ENCODE data around the gene GDF10. TPM values are rescaled to one million over a fixed set of nuclear protein-coding genes. Genes with fewer than 3 reads are reported as not detected.
A peak's percentile ranks its signal among the peaks of the same experiment; 100 is the strongest.

The GDF10 gene, protein sequence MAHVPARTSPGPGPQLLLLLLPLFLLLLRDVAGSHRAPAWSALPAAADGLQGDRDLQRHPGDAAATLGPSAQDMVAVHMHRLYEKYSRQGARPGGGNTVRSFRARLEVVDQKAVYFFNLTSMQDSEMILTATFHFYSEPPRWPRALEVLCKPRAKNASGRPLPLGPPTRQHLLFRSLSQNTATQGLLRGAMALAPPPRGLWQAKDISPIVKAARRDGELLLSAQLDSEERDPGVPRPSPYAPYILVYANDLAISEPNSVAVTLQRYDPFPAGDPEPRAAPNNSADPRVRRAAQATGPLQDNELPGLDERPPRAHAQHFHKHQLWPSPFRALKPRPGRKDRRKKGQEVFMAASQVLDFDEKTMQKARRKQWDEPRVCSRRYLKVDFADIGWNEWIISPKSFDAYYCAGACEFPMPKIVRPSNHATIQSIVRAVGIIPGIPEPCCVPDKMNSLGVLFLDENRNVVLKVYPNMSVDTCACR
- total RNA-seq: not detected in 2 replicates

DNA sequence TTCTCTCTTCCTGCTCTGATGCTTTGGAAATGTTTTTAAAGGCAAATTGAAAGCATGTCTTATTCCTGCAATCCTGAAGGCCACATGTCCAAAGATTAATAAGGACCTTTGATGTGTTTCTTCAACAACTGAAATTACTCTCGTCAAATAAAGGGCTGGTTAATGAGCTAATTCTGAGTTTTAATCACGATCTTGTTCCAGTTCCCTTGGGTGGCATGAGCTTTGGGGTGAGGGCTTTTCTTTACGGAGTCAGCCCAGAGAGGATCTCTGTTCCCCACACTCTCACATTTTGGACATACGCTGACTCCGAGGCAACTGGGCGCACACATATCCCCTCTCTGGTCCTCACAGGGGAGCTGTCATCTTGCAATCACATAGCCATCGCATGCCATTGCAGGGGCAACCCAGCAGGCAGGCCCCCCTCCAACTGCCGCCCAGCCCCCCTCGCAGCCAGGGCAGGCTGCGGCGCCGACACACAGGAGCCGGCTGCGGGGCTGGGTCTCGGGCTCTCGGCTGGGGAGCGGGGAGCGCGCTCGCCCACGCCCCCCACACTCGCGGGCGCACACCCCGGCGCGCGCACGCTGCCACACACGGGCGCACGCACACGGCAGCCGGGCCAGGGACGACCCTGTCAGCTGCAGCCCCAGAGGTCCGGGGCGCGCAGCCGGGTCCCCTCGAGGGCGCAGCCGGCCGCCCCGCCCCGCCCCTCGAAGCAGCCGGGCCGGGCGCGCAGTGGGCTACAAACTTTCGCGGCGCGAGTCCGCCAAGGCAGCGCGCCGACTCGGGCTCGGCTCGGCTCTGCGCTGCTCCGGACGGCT is at the start of gene GDF10:
Gene GDF10, plus strand, starts transcription at position 587 of the 818 bp plus-strand sequence. CDS start 455 bp downstream, outside the sequence.
- no peak for DNase-seq (ENCODE audit: low read depth)

DNA sequence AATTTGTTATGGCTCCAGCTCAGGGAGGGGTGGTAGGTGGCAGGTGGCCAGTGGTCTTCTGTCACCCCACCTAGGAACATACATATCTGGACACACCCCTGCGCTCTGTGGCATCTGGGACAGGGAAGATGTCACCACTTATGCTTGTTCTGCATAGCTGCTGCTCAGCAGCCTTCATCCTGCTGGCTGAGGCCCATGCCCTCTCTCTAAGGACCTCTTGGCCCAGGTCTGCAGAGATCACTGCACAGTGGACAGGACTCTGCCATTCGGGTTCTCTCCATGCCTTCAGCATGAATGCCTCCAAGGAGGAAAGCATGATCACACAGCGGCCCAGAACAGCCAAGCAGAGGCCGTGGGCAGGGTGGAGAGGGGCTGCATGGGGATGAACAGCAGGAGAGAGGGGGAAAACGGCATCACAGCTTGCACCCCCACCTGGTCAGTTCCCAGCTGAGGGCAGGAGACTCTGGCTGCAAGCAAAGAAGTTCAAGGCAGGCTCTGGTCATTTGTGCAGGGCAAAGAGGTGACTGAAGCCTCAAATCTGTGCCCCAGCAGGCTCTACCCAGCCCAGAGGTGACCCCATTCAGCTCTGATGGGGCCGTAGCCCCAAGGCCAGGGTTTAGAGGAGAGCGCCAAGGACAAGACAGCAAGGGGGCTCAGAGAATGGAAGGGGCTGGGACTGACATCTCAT is 47.8 kb upstream of the GDF10 start:
- DNase-seq (ENCODE audit: low read depth): no peak

DNA sequence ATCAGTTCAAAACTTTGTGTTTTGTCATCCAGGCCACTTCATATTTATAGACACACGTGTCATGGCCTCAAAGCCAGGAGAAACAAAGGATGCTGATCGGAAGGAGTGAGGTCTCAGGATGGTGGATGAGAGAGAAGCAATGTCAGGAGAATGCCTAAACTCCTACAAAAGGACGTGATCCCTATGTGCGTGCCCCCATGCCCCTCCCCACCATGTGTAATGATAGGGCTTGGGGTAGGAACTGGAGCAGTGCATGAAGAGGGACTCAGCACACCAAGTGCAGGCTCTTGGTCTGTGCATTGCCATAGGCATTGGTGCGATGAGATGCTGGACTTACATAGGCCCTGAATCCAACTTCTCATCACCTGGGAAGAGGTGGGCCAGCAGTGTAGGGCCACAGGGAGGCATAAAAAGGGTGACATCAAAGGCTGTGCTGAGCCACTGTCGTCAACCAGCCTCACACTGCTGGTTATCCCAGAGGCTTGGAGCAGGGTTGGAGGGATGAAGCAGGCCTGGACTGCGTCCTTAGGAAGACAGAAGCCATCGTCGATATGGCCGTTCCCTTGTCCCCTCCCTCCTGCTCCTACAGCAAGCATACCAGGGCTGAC is 46.9 kb upstream of the GDF10 start:
- DNase-seq (ENCODE audit: low read depth): no peak

DNA sequence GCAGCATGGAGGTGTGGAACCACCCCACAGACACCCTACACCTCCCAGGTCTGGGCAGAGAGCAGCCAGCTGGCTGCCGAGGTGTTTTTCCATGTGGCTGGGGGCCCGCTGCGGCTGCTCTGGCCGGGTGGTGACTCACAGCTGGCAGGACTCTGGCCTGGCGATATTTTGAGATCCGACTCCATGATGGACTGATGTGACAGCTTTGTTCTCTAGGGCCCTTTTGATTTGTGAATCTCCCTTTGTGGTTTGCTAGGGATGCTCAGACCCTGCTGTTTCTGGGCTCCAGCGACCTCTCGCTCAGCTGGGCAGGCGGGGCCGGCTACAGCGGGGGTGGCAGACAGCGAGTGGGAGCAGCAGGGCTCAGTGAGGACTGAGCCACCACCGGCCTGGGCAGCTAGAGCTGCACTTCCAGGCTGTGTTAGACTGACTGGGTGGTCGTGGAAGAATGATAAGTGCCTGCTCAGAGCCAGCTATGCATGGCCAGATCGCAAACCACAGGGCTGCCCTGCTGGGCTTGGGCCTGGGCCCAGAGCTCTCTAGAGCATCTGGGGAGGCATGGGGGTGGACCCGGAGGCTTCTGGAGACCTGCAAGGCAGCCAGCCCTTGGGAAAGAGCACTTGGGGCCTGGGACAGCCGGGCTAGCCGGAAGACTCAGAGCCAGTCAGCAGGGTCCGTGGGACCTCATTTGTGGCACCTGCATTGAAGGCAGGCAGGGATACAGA is 46.2 kb upstream of the GDF10 start:
- no peak for DNase-seq (ENCODE audit: low read depth)

DNA sequence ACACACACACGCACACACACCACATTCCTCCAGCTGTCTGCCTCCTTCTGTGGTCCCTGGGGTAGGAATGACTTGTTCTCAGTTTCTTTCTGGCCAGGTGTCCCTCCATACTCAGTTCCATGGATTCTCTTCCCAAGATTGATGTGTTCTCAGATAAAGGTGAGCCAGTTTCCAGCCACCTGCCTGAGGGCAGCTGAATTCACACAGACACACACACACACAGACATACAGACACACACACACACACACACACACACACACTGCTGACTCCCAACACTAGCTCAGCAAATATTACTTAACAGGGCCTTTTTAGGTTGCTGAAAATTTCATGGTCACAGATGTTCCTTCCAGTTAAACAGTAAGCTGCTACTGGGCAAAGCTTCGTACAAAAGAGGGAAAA is 45.4 kb upstream of the GDF10 start:
- no peak for DNase-seq (ENCODE audit: low read depth)

DNA sequence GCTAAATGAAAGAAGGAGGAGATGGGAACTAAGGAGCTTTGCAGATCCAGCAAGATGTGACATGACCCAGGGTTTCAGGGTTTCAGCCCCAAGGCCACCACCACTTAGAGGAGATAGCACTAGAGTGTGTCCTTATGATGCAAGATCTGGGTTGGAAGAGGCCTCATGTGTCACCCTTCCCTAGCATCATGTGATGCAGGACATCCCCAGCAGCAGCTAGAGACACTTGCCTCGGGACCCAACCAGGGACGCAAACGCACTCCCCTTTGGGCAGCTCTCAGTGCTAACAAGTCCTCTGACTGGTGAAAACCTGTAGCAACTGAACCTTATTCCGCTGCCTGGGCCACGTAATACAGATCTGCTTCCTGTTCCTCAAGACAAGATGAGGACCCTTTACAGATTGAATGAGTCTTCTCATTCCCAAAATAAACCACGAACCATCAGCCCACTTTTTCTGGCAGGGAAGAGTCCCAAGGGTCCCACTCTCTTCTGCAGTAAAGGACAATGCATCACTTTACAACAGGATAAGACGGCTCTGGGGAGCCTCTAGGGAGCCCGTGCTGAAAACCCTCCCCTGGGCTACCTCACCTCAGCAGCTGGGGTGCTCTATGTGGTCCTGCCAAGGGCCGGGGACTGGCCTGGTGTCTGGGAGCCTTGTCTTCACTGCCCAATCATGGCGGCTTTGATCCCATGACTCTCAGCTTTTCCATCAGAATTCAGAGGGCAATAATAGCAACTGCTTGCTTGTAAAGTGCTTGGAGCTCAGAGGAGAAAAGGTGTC is 44.8 kb upstream of the GDF10 start:
- DNase-seq (ENCODE audit: low read depth): no peak

DNA sequence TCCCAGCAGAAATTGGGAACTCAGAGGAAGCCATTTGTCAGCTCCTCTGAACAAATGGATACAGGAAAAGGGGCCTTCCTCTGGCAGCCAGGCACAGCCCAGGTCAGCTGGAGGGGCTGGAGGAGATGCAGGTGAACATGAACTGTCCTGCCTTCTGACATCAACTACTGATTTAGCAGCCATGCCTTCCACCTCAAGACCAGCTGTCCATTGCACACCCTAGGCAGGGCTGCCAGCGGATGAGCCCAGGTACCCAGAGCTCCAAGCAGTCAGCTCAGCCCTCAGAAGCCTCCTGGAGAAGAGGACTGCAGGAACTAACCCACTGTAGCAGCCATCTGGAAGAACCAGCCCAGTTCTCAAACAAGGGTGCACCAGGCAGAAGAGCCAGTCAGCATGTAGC is 44.1 kb upstream of the GDF10 start:
- DNase-seq (ENCODE audit: low read depth): no peak

DNA sequence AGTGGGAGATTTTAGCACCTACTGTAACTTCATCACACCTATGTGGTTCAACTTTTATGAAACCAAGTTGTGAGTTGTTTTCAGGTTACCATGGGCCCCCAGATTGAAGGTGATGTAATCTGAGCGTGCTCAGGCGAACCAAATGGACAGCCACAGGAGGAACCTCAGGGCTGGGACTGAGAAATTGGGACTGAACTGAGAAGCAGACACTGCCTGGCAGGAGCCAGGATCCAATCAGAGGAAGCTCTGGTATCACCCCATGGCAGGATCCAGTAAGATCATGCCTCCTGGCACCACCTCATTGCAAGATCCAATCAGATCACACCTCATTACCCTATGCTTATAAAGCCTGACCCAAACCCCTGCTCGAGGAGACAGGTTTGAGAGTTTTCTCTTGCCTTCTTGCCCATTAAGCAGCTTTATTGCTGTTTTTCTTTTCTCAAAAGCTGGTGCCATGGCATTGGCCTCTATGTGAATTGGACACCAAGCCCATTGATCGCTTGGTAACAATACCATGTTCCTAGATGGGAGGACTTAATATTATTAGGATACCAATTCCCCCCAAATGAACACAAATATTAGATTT is 43.2 kb upstream of the GDF10 start:
- DNase-seq (ENCODE audit: low read depth): no peak

DNA sequence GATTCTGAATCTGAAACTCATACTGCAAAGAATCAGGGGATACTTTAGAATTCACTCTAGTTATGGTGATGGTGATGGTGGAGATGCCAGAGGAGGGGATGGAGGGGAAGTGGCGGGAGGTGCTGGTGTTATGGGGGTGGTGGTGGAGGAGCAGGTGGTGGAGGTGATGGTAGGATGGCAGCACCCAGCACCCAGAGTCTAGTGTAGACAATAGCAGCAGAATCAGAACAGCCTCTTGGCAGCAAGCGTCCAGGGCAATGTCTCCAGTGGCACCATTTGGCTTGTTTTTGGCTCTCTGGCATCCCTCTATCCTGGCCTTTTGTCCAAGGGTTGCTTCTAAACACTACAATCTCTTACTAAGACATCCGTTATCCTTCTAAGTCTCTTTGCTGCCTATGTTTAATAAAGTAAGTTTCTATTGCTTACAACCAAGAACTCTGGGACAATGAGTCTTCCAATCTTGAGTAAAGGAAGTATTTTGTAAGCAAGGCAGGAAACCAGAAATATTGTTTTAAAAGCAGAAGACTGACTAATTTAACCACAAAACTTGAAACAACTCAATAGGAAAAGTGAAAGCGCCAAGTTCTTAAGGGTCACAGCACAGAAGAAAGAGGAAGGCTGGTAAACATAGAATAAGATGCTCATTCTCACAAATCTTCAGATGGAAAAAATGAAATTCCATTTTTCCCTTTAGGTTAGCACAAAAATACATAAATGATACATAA is 42.4 kb upstream of the GDF10 start:
- peak; percentile 2 for DNase-seq (ENCODE audit: low read depth)

DNA sequence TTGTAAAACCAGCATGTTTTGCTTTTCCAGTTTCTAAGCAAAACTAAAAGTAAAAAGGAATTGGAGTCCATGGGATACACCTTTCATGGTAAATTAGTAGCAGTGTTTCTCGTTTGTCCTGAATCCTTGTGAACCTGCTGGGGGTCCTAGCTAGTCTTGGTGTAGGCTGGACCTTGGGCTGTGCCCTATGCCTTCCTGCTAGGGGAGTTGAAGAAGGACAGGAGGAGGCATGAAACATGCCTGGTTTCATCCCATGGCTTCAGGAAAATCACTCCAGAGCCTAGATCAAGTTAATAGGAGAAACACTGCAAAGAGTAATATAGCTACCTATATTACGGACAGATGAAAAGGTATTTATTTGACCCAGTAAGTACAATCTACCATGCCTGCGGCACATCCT is 41.1 kb upstream of the GDF10 start:
- no peak for DNase-seq (ENCODE audit: low read depth)

DNA sequence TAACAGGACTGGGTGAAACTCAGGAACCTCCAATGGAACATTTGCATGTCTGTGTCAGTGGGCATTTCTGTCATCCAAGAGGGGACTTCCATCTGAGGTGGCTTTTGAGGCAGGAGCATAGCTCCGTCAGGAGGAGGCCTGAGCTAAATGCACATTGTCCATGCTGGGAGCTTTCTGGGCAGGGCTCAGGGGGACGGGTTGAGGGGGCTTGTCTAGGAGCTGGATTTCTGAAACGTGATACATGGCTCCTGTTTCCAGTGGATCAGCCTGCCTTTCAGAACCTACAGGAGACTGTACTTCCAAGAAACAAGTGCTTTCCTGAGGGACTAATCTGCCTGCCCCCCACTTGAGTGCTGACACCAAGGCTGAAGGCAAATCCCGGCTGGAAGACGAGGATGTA is 40.5 kb upstream of the GDF10 start:
- no peak for DNase-seq (ENCODE audit: low read depth)

DNA sequence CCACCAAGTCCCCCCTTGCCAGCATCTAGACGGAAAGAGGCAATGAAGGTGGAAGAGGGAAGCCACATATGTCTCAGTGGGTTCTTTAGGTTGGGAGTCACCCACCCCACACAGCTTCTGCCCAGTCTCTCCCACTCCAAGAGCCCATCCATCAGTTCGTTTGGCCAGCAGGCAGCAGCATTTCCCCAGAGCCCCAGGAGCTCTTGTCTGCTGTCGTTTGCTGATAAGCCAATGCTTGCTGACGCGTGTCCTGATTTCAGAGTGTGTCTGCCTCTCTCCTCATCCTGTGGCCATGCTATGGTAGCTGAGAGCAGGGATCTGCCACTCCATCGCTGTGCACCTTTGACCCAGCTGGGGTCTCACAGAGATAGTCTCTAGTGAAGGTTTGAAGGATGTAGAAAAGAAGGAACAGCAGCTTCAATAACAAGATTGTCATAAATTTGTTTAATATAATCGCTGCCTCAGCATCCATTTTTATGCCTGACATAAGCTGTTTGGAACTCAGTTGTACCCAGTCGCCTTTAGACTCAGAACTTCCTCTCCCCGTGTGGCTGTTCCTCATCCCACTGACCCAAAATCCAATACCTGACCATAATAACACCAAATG is 39.4 kb upstream of the GDF10 start:
- DNase-seq (ENCODE audit: low read depth): no peak

DNA sequence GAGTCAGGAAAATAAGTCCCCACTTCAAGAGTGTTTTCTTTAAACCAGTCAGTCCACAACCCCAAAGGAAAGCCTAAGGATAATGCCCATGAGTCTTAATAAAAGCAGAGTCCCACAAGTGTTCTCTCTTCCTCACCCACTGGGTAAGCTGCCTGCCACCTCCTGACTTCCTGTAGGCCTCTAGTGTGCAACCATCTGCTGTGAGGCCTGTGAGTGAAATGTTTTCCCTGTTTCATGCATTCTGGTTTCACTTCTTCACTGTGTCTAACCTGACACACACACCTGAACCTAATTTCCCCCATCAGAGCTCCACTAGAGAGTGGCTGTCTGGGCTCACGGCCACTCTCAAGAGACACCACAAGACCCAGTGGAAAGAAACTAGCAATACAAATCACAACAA is 38.9 kb upstream of the GDF10 start:
- no peak for DNase-seq (ENCODE audit: low read depth)

DNA sequence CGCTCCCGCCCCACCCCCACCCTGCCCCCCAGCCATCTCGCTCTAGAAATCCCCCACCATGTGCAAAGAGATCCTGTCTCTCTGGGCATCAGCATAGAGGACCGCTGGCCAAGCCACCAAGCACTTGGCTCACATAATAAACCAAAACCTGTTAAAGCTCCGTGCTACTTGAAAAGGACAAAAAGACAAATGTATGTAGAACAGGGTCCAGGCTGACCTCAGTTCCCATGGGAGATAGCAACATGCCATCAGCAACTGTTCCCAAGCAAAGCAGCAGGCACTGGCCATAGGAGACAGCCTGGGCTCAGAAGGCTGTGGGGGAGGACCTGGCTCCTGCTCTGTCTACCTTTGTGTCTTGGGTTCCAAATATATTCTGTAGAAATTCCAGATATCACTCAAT is 38.4 kb upstream of the GDF10 start:
- DNase-seq (ENCODE audit: low read depth): no peak

DNA sequence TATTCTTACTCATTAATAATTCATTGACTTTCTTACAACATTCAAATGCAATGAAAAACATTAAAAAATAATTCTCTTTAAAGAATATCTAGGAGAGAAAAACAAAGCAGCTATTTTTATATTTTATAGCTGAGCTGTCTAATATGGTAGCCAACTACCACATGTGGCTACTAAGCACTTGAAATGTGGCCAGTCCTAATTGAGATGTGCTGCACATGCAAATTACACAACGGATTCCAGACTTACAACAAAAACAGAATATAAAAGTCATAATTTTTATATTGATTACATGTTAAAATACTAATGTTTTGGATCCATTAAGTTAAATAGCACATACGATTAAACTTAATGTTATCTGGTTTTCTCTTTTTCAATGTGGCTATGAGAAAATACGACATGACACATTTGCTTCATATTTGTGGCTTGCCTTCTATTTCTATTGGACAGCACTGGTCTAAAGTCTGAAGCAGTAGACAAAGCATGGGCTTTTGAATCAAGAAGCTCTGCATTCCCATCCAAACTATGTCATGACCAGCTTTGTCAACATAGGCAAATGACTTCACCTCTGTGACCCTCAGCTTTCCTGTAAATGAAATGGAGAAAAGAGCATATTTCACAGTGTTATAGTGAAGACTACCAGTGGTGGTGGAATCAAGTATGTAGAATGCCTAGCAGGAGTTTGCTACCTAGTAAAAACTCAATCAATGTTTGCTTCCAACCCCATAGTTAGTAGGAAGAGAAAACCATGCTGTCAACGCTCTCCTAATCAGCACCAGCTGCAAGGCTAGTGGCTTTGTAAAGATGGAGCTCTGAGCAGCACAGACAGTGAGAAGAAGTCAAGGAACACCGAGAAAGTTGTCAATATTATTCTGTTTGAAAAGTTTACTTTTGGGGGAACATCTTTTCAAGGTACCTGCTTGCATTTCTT is 37.1 kb upstream of the GDF10 start:
- no peak for DNase-seq (ENCODE audit: low read depth)

DNA sequence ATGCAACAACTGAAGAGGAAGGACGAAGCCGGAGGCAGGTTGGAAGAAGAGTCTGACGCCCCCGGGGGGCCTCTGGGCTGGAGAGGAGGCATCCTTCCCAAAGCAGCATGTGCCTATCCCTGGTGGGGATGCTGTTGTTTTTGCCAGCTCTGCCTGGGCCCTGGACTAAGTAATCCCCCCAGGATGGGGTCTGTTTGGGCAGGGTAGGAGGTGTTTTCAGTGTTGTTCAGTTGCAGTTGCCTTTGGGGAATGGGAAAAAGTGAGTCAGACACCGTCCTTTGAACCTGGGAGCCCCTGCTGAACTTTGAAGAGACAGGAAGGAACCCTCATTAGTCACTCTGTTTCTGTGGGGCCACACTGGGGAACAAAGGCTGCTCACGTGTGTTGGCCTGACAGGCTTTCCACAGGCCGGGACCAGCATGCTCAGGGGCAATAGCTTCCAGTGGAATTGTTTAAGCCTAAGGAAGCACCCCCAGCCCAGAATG is 35.2 kb upstream of the GDF10 start:
- DNase-seq (ENCODE audit: low read depth): no peak

DNA sequence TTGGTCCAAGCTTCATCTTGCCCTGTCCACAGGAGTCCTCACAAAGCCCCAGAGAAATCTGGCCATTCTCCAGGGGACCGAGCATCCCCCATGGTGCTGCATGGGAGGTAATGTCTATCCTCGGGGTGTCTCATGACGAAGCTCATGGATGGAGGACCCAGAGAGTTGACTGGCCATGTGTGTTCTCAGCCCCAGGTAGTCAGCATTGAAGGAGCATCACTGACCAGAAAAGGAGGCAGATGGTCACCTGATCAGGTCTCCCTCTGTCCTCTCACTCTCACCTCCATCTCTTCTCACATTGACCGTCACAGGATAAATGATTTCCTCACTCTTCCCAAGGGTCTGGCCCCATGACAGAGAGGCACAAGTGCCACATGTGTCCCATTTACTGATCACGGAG is 33.4 kb upstream of the GDF10 start:
- no peak for DNase-seq (ENCODE audit: low read depth)

DNA sequence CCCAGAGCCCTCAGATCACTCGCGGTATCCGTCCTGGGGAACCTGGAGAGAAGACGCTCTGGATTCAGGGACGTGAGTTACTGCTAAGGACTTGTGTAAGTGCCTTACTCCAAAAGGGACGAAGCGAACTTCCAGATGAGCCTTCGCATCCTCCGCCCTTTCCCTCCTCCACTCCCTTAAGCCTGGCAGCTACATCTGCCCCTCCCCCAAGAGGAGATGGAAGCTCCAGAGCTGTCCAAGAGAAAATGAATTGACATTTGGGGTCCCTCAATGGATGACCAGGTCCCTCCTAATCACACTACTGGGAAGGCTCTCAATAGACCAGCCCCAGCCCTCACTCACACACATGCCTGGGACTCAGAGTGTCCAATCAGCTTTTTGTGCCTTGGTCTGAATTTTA is 31.3 kb upstream of the GDF10 start:
- DNase-seq (ENCODE audit: low read depth): no peak
